Measurements from ENCODE around the gene CDT1. TPM values are rescaled to one million over a fixed set of nuclear protein-coding genes. Genes with fewer than 3 reads are reported as not detected.

CDT1 gene
- total and polyA plus RNA-seq, 9 donors: 0.18 to 3.2 (median 0.95) TPM; not detected in 1

- TF ChIP-seq EP300 (IDR thresholded peaks at IDR 0.05) (no peak), POLR2A (IDR thresholded peaks at IDR 0.05) (no peak), CTCF (IDR thresholded peaks at IDR 0.05) (no peak)
- Histone ChIP-seq H3K27ac (no peak overlapping the region), H3K4me3 (no peak overlapping the region), H3K36me3 (no peaks in the 10 kb centered on the region), H3K4me1 (ENCODE audit: insufficient read depth) (peaks cover 6% of the 10 kb centered on the region), H3K27me3 (no peaks in the 10 kb centered on the region), H3K9me3 (no peaks in the 10 kb centered on the region)
- intact Hi-C loops (cut with DNase I): no loop called here
- no peak for DNase-seq
- WGBS, 3 donors: 82 to 83% (median 82%) methylated on average over 26 of the region's 26 CpGs
Measured at GRCh38 chr16:88807626-88808453, 4.3 kb downstream of the CDT1 start.

GRCh38 chr16:88809068-88809675 is 5.6 kb downstream of the CDT1 start:
- H3K27ac ChIP-seq: no peak overlapping the region
- H3K36me3 ChIP-seq: no peaks in the 10 kb centered on the region
- no peak for TF ChIP-seq EP300 (IDR thresholded peaks at IDR 0.05)
- no peak for TF ChIP-seq CTCF (IDR thresholded peaks at IDR 0.05)
- TF ChIP-seq POLR2A (IDR thresholded peaks at IDR 0.05): no peak
- H3K27me3 ChIP-seq: no peaks in the 10 kb centered on the region
- no peak overlapping the region for H3K4me3 ChIP-seq
- no peak for DNase-seq
- 82 to 88% (median 83%) methylated on average over 10 of the region's 10 CpGs for WGBS, 3 donors
- peaks cover 7% of the 10 kb centered on the region for H3K4me1 ChIP-seq (ENCODE audit: insufficient read depth)
- H3K9me3 ChIP-seq: no peaks in the 10 kb centered on the region
- intact Hi-C loops (cut with DNase I): no loop called here

GRCh38 chr16:88809676-88810165 is 6.1 kb downstream of the CDT1 start:
- H3K36me3 ChIP-seq: no peaks in the 10 kb centered on the region
- H3K4me3 ChIP-seq: no peak overlapping the region
- no peak overlapping the region for H3K27ac ChIP-seq
- intact Hi-C loops (cut with DNase I): loop anchor here in 1 of 4 donors (5.0 kb wide), 1 partner anchor 48 kb away; the partner anchor contains the start of genes GALNS and TRAPPC2L
- DNase-seq: no peak
- 69 to 73% (median 72%) methylated on average over 6 to 10 of the region's 10 CpGs for WGBS, 3 donors
- peaks cover 7% of the 10 kb centered on the region for H3K4me1 ChIP-seq (ENCODE audit: insufficient read depth)
- H3K27me3 ChIP-seq: no peaks in the 10 kb centered on the region
- H3K9me3 ChIP-seq: no peaks in the 10 kb centered on the region
- no peak for TF ChIP-seq EP300 (IDR thresholded peaks at IDR 0.05)
- no peak for TF ChIP-seq CTCF (IDR thresholded peaks at IDR 0.05)
- no peak for TF ChIP-seq POLR2A (IDR thresholded peaks at IDR 0.05)

GRCh38 chr16:88810166-88810911 is 6.8 kb downstream of the CDT1 start:
- no peak for TF ChIP-seq CTCF (IDR thresholded peaks at IDR 0.05)
- TF ChIP-seq POLR2A (IDR thresholded peaks at IDR 0.05): no peak
- TF ChIP-seq EP300 (IDR thresholded peaks at IDR 0.05): no peak
- peak overlapping the region in 1 of 2 donors; percentile 93 for H3K27ac ChIP-seq

More at GRCh38 chr16:88810166-88810911, 6.8 kb downstream of the CDT1 start:
- no peaks in the 10 kb centered on the region for H3K9me3 ChIP-seq
- intact Hi-C loops (cut with DNase I): loop anchor here in 1 of 4 donors (5.0 kb wide), 1 partner anchor 47 kb away; the partner anchor contains the start of genes GALNS and TRAPPC2L
- H3K4me1 ChIP-seq (ENCODE audit: insufficient read depth): peaks cover 7% of the 10 kb centered on the region
- H3K36me3 ChIP-seq: no peaks in the 10 kb centered on the region
- 17 to 18% (median 17%) methylated on average over 12 of the region's 12 CpGs for WGBS, 3 donors
- H3K4me3 ChIP-seq: peak overlapping the region; percentile 65
- no peak for DNase-seq
- H3K27me3 ChIP-seq: no peaks in the 10 kb centered on the region

Data from ovary (tissue), 9 donors.